ENCODE results near the gene HLA-G. TPM values are rescaled to one million over a fixed set of nuclear protein-coding genes. Genes with fewer than 3 reads are reported as not detected.

Gene HLA-G
- total and polyA plus RNA-seq, 9 of the 15 experiments (the other 6 are each of a cell fraction or from before 2014, with no cell fraction given): 0.13 TPM; not detected in 8

DNA sequence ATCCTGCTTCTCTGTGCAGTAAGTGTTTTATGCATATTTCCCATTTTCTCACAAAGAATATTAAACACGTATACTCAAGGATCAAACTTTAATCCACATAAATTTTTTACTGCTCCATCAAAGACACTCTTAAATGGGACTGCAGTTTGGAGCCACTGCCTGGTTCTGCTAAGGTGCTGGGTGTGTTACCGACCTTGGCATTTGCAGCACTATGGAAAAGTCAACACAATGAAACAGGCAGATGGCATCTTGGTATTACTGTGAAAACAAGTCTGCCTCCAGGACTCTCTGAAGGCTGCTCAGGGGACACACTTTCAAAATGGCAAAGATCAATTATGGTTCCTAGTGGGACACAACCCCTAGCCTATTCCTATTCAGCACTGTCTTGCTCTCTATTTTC is 17.3 kb upstream of the HLA-G start (continued):
- no peak for TF ChIP-seq ATF4 (CRISPR knock-in tag; IDR thresholded peaks at IDR 0.05)
- no peak for TF ChIP-seq TCF7L2 (IDR thresholded peaks at IDR 0.05; ENCODE audit: low read depth, low read length)
- TF ChIP-seq SMARCE1 (IDR thresholded peaks at IDR 0.05): no peak
- TF ChIP-seq, protein P1, sequence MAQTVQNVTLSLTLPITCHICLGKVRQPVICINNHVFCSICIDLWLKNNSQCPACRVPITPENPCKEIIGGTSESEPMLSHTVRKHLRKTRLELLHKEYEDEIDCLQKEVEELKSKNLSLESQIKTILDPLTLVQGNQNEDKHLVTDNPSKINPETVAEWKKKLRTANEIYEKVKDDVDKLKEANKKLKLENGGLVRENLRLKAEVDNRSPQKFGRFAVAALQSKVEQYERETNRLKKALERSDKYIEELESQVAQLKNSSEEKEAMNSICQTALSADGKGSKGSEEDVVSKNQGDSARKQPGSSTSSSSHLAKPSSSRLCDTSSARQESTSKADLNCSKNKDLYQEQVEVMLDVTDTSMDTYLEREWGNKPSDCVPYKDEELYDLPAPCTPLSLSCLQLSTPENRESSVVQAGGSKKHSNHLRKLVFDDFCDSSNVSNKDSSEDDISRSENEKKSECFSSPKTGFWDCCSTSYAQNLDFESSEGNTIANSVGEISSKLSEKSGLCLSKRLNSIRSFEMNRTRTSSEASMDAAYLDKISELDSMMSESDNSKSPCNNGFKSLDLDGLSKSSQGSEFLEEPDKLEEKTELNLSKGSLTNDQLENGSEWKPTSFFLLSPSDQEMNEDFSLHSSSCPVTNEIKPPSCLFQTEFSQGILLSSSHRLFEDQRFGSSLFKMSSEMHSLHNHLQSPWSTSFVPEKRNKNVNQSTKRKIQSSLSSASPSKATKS (CRISPR knock-in tag; IDR thresholded peaks at IDR 0.05): no peak
- no peak for TF ChIP-seq TEAD1 (CRISPR knock-in tag; IDR thresholded peaks at IDR 0.05)
- TF ChIP-seq HOMEZ (CRISPR knock-in tag; IDR thresholded peaks at IDR 0.05): no peak
